GM12892 (cell line): Measurements from ENCODE around the gene ALG9.

Experiments
- POLR2A ChIP-seq: IDR thresholded peaks from 2 replicates; pipeline ENCODE4 v1.6.1; 2011; ENCODE audit warnings: low read depth, low read length, control low read depth
- POLR2AphosphoS5 ChIP-seq: IDR thresholded peaks from 2 replicates; pipeline ENCODE4 v1.6.1; 2011; ENCODE audit warnings: low read depth, low read length, control low read depth
- TAF1 ChIP-seq: IDR thresholded peaks from 2 replicates; pipeline ENCODE4 v1.6.1; 2011; ENCODE audit warnings: low read depth, mild to moderate bottlenecking, control low read depth, low read length, borderline replicate concordance

- TF ChIP-seq POLR2A (no peak), POLR2AphosphoS5 (no peak), TAF1 (no peak)
These were observed 108.3 kb downstream of the ALG9 start for GRCh38 chr11:111762981-111763643.
